Activated B cell treated with CpG ODN at 0.5 μM for 24 hours (primary cell): Measurements from ENCODE around the gene KLHL15. TPM values are rescaled to one million over a fixed set of nuclear protein-coding genes. Genes with fewer than 3 reads are reported as not detected.
A peak's percentile ranks its signal among the peaks of the same experiment; 100 is the strongest.
"Not testable (repeated sequence)": the region's sequence is repeated elsewhere in the genome, so short reads cannot be mapped to it uniquely, and the experiment has no call there.

Experiments
- ATAC-seq: fragments of 200-7000 bp; cut with Tn5 transposase; one replicate; pipeline ENCODE4 v1.10.0; 2021; ENCODE audit warnings: low read depth, mild to moderate bottlenecking, moderate library complexity
- CTCF ChIA-PET: fragments of 350-600 bp; sonication (Branson Sonifier 250); formaldehyde crosslinking; loops from one replicate; lab custom pipeline; 2021; ENCODE audit warnings: antibody characterized with exemption; lab: Charles Lee
- POLR2A ChIA-PET: fragments of 350-600 bp; sonication (Branson Sonifier 250); formaldehyde crosslinking; loops from one replicate; lab custom pipeline; 2021; ENCODE audit warnings: antibody characterized with exemption; lab: Charles Lee
- DNase-seq: peaks from one replicate; pipeline ENCODE4 v3.0.0; 2022
- H3K27ac Mint-ChIP-seq: one replicate; pipeline ENCODE4 v1.8.0; 2020; ENCODE audit warnings: mixed read lengths
- H3K27me3 Mint-ChIP-seq: one replicate; pipeline ENCODE4 v1.8.0; 2021; ENCODE audit warnings: mixed read lengths
- H3K36me3 Mint-ChIP-seq: one replicate; pipeline ENCODE4 v1.8.0; 2021; ENCODE audit warnings: low read depth, mixed read lengths
- H3K4me1 Mint-ChIP-seq: one replicate; pipeline ENCODE4 v1.8.0; 2021; ENCODE audit warnings: mixed read lengths
- H3K4me3 Mint-ChIP-seq: one replicate; pipeline ENCODE4 v1.8.0; 2020; ENCODE audit warnings: mild to moderate bottlenecking, mixed read lengths
- H3K9me3 Mint-ChIP-seq: one replicate; pipeline ENCODE4 v1.8.0; 2020; ENCODE audit warnings: mixed read lengths
- CTCF ChIP-seq: fragments of 200-600 bp; IDR thresholded peaks from one replicate; pipeline ENCODE4 v1.8.0; 2022; ENCODE audit warnings: antibody characterized with exemption, mild to moderate bottlenecking
- intact Hi-C: fragments of 100-400 bp; cut with micrococcal nuclease; formaldehyde crosslinking; loops from one replicate; pipeline ENCODE4 v1.15.1; 2024
- total RNA-seq: library from RNA; stranded (reverse); gene quantifications from 2 replicates; pipeline ENCODE4 v1.2.3, GENCODE V29; 2022

Gene KLHL15
- total RNA-seq, 1 donor from 2014 or later: 8.1 TPM

GRCh38 chrX:24054182-24055042 lies 27.4 kb upstream of the KLHL15 start, which contains the start of gene EIF2S3:
Gene EIF2S3, plus strand, starts transcription at chrX:24054956. Its CDS starts 13 bp downstream, at chrX:24054969.
- no peak for TF ChIP-seq CTCF
- CTCF ChIA-PET: interaction anchor here (0.6 to 2.5 kb wide), 7 partner anchors 29 to 426 kb away, joined by 3 to 32 read pairs (median 8); partner anchors contain the start of genes APOO, CXorf58, KLHL15 and SAT1
- Mint-ChIP-seq H3K4me3 (no peak within 1 kb of the TSS), H3K9me3 (no peaks in the 10 kb centered on the region), H3K36me3 (peaks cover 13% of the 10 kb centered on the region), H3K27ac (peak within 1 kb of the TSS; percentile 99), H3K27me3 (no peaks in the 10 kb centered on the region), H3K4me1 (peaks cover 4% of the 10 kb centered on the region)
- DNase-seq (peak; percentile 73), ATAC-seq (peak; percentile 80)
- POLR2A ChIA-PET: interaction anchor here (0.6 to 3.2 kb wide), 32 partner anchors 9 to 425 kb away, joined by 3 to 113 read pairs (median 5); partner anchors contain the start of genes ACOT9, APOO, CXorf58 and KLHL15
- intact Hi-C loops: loop anchor here (1.0 to 10.0 kb wide), 9 partner anchors 29 to 413 kb away; partner anchors contain the start of genes ACOT9, CXorf58, PDK3 and SAT1

- not testable (repeated sequence) for H3K9me3 Mint-ChIP-seq
Measured at GRCh38 chrX:24050522-24051318, 23.7 kb upstream of the KLHL15 start.

GRCh38 chrX:24049643-24050042 lies 22.7 kb upstream of the KLHL15 start:
- H3K27me3 Mint-ChIP-seq, H3K9me3 Mint-ChIP-seq, H3K4me3 Mint-ChIP-seq, DNase-seq, H3K27ac Mint-ChIP-seq, POLR2A ChIA-PET, ATAC-seq, CTCF ChIA-PET, H3K36me3 Mint-ChIP-seq, H3K4me1 Mint-ChIP-seq: not testable (repeated sequence)
- intact Hi-C loops: loop anchor here (5.0 to 10.0 kb wide), 3 partner anchors 95 to 418 kb away; partner anchors contain the start of gene PDK3

More at GRCh38 chrX:24050522-24051318, 23.7 kb upstream of the KLHL15 start:
- not testable (repeated sequence) for H3K4me1 Mint-ChIP-seq, H3K27ac Mint-ChIP-seq, H3K36me3 Mint-ChIP-seq, ATAC-seq, DNase-seq, H3K27me3 Mint-ChIP-seq
- intact Hi-C loops: loop anchor here (5.0 to 10.0 kb wide), 3 partner anchors 96 to 417 kb away; partner anchors contain the start of gene PDK3
- POLR2A ChIA-PET: interaction anchor here (0.7 kb wide), 1 partner anchor 25 kb away, joined by 3 read pairs; no protein-coding TSS in a partner anchor
- CTCF ChIA-PET: interaction anchor here (0.9 kb wide), 1 partner anchor 25 kb away, joined by 4 read pairs; no protein-coding TSS in a partner anchor
- peak overlapping the region; percentile 32 for H3K4me3 Mint-ChIP-seq

GRCh38 chrX:24046060-24046459 lies 19.1 kb upstream of the KLHL15 start:
- not testable (repeated sequence) for H3K9me3 Mint-ChIP-seq

GRCh38 chrX:24037729-24038128 lies 10.7 kb upstream of the KLHL15 start:
- Mint-ChIP-seq H3K4me3 (no peak overlapping the region), H3K36me3 (no peaks in the 10 kb centered on the region), H3K27ac (no peak overlapping the region), H3K27me3 (no peaks in the 10 kb centered on the region), H3K4me1 (no peaks in the 10 kb centered on the region), H3K9me3 (no peaks in the 10 kb centered on the region)
- ATAC-seq: no peak
- no peak for DNase-seq
- ChIA-PET POLR2A (interaction anchor here (0.7 kb wide), 1 partner anchor 17 kb away, joined by 3 read pairs; the partner anchor contains the start of gene EIF2S3), CTCF (no interaction called here)
- intact Hi-C loops: no loop called here
- no peak for TF ChIP-seq CTCF

More at GRCh38 chrX:24046060-24046459, 19.1 kb upstream of the KLHL15 start:
- H3K4me3 Mint-ChIP-seq, H3K4me1 Mint-ChIP-seq, intact Hi-C loops, POLR2A ChIA-PET, H3K27ac Mint-ChIP-seq, H3K27me3 Mint-ChIP-seq, DNase-seq, H3K36me3 Mint-ChIP-seq, ATAC-seq, CTCF ChIA-PET: not testable (repeated sequence)

- CTCF ChIA-PET: no interaction called here
- POLR2A ChIA-PET: no interaction called here
Measured at GRCh38 chrX:24034485-24034884, 7.5 kb upstream of the KLHL15 start.

More at GRCh38 chrX:24034485-24034884, 7.5 kb upstream of the KLHL15 start:
- Mint-ChIP-seq H3K27me3 (no peaks in the 10 kb centered on the region), H3K27ac (no peak overlapping the region), H3K4me1 (no peaks in the 10 kb centered on the region), H3K4me3 (no peak overlapping the region), H3K36me3 (no peaks in the 10 kb centered on the region), H3K9me3 (no peaks in the 10 kb centered on the region)
- intact Hi-C loops: no loop called here
- DNase-seq: no peak
- ATAC-seq: no peak
- no peak for TF ChIP-seq CTCF
